Glomerular endothelial cell (primary cell): ENCODE results near the gene CTIF. TPM values are rescaled to one million over a fixed set of nuclear protein-coding genes. Genes with fewer than 3 reads are reported as not detected.

Source experiments
- DNase-seq: peaks from one replicate; pipeline ENCODE4 v3.0.0-alpha.2; 2011; ENCODE audit warnings: low read depth, low spot score; ENCODE audit errors: extremely low read depth
- total RNA-seq: library from RNA; depleted of rRNA; stranded (reverse); fragments of >200 nt; gene quantifications from 2 replicates; pipeline ENCODE4 v1.2.3, GENCODE V29; 2015

The CTIF gene
- total RNA-seq, 1 donor from 2014 or later: 55.4 TPM

GRCh38 chr18:48781163-48781987 lies 242.5 kb downstream of the CTIF start:
- peak; percentile 23 for DNase-seq

DNA sequence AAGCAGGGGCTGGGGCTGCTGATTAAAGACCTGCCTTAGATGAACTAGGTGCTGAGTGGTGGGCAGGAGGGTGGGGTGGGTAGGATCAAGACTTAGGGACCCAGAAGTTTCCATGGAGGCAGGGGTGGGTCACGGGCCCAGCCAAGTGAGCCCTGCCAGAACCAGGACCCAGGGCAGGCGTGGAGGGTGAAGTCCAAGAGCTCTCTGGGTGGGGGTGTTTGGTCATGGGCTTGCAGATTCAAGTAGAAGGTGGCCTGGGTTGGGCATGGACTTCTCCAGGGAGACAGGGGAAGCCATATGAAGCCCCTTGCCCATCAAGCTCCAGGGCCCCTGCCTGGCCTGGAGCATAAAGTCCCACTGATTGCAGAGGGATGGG lies 243.1 kb downstream of the CTIF start:
- no peak for DNase-seq

- DNase-seq: no peak
Measured at GRCh38 chr18:48782381-48782861, 243.6 kb downstream of the CTIF start.

DNA sequence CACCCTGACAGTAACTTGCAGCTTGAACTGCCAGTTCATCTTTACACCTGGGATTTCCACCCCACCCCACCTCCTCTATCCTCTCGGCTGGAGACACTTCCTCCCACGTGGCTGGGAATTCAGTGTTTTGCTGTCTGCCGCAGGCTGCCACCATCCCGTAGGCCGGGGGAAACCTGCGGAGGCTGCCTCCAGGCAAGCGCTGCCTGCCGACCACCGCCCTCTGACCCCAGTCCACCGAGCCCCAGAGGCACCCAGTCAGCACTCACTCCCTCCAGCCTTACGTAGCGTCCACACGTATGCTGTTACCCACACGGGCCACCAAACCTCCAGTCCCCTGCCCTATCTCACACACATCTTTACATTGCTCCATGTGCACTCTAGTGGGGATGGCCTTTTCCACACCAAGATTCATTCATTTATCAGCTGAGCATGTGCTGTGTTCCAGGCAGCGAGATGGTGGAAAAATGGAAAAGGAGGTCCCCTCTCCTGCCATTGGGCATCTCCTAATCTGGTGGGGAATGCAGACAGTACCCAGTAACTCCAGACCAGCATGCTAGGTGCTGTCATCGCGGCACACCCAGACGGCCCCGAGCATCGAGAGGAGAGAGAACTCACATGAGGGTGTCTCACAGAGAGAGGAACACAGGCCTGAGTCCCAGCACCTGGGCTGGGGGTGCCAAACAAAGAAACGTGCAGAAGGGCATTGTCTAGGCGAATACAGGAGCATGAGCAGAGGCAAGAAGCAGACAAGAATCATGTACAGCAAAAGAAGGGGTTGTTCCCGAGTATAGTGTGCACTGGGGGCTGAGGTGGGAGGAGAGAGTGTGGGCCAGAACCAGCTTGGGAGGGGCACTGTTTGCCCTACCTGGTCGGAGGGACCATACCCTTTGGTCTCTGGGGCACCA lies 245.0 kb downstream of the CTIF start:
- DNase-seq: no peak

- DNase-seq: no peak
Measured at GRCh38 chr18:48784656-48785055, 245.8 kb downstream of the CTIF start.

DNA sequence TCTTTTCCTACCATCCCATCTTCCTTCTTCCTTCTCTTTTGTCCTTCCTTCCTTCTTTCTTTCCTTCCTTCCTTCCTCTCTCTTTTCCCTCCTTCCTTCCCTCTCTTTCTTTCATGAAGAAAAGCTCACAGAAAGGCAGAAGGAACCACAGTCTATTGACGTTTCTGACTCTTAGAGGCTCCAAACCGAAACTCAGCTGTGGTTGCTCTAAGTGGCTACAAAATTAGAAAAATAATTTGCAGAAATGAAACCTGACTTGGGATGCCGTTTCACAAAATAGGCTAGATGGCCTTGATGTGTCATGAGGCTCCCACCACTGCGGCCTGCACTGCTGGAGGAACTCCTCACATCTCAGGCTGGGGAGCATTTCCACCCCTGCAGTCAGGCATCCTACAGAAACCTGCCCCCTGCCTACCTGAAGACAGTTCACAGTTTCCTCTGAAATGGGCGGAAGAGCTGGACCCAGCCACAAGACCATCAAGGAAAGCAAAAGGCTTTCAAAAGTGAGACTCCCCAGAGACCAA lies 246.3 kb downstream of the CTIF start:
- no peak for DNase-seq

DNA sequence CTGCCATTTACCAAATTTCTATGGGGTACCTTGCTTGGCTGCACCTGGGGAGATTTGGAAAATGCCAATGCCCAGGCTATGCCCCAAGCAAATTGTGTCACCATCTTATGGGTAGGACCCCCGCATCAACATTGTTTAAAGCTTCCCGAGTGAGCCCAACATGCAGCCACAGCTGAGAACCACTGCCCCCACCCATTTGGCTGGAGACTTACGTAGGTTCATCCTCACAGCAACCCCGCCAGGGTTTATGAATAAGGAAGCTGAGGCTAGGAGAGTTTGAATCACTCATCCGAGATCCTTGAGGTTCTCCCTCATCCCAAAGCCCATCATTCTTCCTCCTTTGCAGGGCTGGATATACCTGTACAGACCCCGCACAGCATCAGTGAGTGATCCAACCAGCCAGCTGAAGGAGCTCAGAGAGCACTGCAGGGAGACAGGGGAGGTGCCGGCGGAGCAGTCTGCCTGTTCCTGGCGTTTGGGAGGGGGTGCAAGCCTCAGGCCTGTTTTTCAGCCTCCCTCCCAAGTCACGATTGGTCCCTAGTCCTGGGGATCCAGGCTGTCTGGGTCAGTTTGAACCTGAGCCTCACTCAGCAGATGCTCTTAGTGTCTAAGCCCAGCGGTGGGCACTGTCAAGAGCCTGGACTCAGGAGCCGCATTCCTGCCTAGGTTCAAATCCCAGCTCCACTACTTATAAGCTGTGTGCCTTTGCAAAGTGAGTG lies 247.1 kb downstream of the CTIF start:
- DNase-seq: no peak

DNA sequence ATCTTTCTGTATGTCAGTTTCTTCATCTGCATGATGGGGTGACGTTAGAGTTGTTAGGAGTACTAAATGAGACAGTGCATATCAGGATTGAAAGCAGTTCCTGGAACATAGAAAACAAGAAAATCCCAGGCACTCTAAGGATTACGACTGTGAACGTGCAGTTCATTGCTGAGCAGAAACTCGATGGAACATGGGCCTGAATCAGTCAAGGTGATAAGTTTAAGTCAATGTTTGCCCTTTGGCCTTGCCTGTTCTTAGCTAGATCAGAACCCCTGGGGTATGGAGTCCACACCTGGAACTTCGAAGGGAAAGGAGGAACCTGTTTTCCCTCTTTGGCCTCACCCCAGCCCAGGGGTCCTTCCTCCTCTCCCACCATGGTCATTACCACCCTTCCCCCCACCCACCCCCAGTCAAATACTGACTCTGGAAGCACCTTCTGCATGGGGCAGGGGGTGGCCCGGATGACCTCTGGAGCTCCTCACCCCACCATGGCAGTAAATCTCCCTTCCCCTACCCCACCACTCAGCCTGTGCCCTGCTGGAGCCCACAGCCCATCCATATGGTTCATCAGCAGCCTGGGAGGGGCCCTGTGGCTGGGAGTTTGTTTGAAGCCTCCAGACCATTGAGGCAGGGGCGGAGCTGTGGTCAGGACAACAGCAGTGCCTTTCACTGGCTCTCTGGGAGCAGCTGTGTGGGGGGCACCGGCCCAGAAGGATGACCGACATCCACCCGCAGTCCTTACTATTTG lies 247.8 kb downstream of the CTIF start:
- DNase-seq: no peak

DNA sequence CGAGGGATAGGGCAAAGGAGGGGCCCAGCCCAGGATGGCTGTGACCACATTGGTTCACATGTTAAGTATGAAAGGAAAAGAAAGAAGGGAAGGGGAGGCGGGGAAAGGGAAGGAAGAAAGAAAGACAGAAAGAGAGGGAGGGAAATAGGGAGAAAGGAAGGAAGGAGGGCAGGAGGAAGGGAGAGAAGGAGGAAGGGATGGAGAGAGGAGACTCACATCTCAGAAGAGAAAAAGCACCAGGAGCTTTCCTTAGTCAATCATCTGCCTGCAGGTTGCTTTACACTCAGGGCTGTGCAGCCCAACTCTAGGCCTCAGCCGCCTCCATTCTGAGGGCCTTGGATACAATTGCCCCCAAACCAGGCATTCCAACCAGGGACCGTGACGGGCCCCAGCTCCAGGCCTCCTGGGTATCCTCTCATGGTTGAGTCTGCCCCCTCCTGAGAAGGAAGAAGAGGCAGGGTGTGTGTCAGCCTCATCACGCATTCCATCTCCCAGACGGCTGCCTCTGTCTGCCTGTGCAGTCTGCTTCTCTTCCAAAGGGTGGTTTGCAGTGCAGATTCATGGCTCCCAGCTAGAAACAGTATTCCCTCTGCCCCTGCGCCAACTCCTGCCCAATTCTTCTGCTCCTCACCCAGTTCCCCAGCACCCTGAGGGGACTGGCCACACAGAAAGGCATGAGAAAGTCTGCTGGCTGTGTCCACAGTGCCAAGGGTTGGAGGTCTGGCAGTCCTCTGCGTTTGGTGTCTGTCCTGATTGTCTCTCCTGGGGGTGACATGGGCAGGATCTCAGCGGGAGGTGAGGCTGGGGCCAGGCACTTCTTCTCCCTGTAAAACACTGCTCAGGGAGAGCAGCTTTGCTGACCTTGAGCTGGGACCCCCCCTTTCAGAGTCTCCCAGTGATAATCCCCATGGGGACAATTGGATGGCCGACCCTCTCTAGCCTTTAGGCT lies 248.6 kb downstream of the CTIF start:
- DNase-seq: no peak

- no peak for DNase-seq
Measured at GRCh38 chr18:48788373-48788772, 249.5 kb downstream of the CTIF start.

DNA sequence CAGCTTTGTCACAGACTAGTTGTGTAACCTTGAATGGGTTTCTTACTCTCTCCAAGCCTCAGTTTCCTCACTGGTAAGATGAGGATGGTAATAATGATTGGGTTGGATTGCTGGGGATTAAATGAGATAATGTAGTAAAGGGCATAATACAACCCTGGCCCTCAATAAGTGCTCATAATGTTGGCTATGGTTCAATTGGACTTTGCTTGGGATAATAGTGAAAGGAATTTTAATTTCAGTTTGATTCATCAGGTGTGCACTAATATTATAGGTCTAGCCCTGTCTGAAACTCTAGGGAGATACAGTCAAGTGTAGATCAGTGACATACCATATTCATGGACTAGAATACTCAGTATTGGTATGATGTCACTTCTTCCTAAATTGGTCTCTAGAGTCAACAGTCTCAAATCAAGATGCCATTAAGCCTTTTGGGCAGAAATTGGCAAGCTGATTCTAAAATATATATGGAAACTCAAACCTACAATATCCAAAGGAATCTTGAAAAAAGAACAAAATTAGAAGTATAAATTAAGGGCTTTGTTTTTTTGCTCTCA lies 250.5 kb downstream of the CTIF start:
- DNase-seq: no peak

DNA sequence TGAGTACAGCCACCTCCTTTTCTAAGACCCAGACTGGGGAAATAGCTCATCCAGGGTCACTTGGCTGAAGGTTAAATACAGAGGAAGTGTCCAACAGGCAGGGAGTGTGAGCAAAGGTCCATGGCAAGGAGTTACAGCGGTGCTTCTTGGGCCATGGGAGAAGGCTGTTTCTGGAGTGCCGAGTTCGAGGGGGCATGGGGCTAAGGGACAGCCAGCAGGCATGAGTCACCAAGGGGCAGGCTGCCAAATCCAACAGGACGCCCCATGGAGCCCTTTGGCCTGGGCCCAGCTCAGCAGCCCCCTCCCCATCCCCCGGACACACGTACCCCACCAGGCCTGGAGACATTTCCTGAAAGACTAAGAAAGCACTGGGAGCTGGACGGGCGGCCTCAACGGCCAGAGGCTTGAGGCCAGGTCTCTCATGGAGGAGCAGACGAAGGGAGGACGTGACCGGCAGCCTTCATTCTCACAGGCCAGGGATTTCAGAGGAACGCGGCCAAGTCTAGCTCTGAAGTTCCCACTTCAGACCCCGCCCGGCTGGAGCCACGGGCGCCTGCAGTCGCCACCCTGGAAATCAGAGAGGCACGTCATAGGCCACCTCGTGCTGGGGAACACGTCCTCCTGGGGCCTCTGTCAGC lies 251.5 kb downstream of the CTIF start:
- peak; percentile 68 for DNase-seq

- DNase-seq: no peak
Measured at GRCh38 chr18:48790869-48791635, 252.2 kb downstream of the CTIF start.

DNA sequence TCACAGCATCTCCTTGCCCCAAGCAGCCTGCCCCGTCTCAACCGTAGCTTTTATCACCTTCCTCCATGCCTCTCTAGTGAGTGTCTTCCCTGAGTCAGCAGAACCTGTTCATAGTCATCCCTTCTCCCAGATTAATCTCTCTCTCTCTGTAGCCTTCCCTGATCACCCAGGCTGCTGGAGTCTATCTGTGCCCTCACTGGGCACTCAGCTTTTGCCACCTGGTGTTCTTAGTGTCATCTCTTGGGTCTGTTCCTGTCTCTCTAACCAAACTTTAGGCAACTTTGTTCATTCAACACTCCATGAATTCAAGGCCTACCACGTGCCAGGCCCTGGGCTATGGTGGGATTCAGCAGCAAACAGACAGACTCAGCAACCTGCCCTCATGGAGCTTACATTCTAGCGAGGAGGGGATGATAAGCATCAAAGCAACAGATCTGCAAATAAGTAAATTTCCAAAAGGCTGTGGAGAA lies 252.8 kb downstream of the CTIF start:
- DNase-seq: no peak

- DNase-seq: no peak
Measured at GRCh38 chr18:48792141-48792540, 253.3 kb downstream of the CTIF start.

- DNase-seq: no peak
Measured at GRCh38 chr18:48792611-48793380, 254.0 kb downstream of the CTIF start.
